Stimulated activated CD8-positive, alpha-beta memory T cell treated with anti-CD3 and anti-CD28 coated beads, Interleukin-2, amount 100 ng/mL, for 48 hours (primary cell): ENCODE data around the gene THRSP.
"Not testable (repeated sequence)": the region's sequence is repeated elsewhere in the genome, so short reads cannot be mapped to it uniquely, and the experiment has no call there.

Experiments
- DNase-seq, 2 donors: peaks; one replicate each; pipeline ENCODE4 v3.0.0-alpha.2; 2020; ENCODE audit warnings: low read depth in 2 of 2

Gene THRSP

DNA sequence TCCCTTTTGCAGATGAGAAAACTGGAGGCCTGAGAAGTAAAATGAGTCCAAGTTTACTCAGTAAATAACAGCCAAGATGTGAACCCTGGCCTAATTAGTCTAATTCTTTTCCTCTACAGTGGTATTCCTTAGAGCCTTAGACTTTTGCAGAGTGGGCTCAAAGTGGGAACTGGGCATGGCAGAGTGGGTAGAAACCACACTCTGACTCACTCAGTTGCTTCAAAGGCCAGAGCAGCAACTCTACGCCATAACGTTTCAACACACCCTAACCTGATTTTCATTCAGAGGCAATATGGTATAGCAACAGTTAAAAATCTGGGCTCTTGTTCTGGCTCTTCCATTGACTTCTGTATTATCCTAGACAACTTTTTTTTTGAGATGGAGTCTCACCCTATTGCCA is 2.8 kb downstream of the THRSP start:
- DNase-seq: no peak

DNA sequence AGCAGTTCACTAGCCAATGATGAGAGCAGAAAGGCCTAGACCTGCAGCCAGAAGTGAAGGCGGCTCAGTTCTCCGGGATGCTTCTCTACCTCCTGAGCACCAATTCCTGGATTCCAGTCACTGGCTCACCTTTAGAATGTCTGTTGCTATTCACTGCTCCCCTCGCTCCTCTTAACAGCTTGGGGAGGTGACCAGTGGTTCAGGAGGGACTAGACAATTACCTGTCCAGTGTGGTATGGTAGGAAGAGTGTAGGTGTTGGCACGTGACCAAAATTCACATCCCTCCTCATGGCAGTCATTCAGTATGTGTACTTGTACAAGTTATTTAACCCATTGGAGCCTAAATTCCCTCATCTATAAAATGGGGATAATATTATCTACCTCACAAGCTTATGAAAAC is 4.0 kb downstream of the THRSP start:
- no peak for DNase-seq

DNA sequence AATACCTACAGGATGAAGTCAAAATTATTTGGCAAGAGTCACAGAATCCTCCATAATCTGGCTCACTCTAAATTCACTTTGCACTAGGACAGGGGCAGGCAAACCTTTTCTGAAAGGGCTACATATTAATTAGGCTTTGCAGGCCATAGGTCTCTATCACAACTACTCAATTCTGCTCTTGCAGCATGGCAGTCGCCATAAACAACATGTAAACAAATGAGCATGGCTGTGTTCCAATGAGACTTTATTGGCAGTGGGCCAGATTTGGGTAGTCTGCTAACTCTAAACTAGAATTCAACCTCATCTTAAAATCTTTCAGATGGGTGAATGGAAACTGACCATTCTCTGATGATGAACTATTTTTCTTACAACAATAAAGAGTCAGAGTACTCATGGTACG is 5.8 kb downstream of the THRSP start:
- no peak for DNase-seq

DNA sequence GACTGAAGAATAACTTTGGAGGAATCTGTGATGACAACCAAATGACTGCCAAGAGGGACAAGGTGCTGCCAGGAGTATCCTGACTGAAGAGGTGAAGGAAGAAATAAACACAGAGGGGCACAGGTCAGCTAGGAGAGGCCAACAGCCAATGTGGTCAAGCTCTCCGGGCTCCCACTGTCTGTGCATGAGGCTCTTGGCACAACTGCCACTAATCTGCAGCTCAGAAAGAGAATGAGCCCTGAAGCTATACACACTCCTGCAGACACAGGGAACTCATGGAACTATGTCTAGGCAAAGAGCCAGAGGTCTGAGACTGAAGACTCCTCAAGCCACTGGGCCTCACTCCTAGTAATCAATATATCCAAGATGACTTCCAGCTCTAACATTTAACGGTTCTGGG is 7.0 kb downstream of the THRSP start:
- no peak for DNase-seq

DNA sequence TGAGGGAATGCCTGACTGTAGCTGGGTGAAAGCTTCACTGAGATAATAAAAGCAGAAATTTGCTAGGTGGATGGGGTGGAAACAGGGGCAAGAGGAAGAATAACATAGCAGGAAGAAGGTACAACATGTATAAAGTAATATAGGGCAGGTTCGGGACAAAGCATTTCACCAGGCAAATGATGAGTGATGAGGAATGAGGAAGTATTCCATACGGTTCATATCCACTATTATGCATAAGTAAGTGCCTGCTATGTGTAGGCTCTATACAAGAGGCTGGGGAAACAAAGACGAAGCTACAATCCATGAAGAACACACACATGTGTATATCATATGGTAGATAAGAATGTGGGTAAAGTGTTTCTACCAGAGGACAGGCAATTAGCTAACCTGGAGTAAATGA is 8.1 kb downstream of the THRSP start:
- no peak for DNase-seq

DNA sequence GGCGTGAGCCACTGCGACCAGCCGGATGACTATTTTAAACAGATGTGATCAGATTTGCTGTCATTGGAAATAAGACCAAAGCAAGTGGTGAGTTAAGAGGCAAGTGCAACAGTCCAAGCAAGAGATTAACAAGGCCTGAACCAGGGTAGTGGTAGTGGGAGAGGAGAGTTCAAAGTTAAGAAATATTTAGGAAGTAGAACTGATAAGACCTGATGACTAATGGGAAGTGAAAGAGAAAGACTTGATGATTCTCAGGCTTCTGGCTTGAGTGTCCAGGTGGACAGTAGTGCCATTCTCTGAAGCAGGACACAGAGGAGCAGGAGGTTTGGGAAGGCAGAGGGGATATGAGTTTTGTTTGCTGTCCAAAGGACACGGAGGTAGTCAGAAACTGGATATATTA is 8.8 kb downstream of the THRSP start:
- DNase-seq: no peak

DNA sequence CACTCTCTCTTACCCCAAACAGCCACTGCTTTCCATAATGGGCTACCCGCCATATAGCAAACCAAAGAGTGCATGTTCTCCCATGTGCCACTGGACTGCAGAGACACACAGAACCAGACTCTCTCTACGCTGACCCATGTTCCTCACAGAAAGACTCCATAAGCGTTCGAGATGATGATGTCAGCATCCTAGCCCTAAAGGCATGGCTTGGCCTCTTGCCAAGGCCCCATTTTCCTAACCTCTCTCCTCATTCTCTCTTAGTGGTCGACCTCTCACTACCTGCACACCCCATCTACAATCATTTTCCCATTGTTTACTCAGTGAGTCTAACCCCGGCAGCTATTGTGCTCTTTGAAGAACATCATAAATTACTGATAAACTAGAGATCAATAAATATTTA is 11.1 kb downstream of the THRSP start:
- no peak for DNase-seq

DNA sequence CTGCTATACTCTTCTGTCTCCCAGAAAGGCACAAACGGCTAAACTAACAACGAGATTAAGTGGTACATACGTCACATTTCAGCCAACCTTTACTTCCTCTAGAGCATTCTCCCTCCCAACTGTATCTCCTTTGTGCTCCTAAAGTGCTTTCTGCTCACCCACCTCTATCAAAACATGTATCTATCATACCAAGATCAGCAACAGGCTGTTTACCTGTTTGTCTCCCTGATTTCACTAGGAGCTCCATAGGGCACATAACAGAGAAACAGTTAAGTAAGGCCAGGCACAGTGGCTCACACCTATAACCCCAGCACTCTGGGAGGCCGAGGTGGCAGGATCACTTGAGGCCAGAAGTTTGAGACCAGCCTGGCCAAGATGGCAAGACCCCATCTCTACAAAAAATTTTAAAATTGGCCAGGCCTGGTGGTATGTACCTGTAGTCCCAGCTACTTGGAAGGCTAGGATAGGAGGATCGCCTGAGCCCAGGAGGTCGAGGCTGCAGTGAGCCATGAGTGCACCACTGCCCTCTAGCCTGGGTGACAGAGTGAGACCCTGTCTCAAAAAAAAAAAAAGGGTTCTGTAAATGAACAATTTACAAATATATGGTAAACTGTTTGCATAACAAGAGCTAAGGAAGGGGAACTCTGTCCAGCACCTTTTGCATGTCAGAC is 13.2 kb downstream of the THRSP start:
- DNase-seq: no peak

DNA sequence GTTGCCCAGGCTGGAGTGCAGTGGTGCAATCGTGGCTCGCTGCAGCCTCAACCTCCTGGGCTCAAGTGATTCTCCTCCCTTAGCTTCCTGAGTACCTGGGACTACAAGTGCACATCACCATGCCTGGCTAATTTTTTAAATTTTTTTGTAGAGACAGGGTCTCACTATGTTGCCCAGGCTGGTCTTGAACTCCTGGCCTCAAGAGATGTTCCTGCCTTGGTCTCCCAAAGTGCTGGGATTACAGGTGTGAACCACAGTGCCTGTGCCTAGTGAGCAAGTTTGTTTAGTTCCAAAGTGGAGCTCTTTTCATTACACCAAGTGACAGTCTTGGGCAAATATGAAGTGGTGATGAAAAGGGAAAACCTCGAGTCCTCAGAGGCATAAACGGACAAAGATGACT is 13.9 kb downstream of the THRSP start:
- DNase-seq: not testable (repeated sequence)

DNA sequence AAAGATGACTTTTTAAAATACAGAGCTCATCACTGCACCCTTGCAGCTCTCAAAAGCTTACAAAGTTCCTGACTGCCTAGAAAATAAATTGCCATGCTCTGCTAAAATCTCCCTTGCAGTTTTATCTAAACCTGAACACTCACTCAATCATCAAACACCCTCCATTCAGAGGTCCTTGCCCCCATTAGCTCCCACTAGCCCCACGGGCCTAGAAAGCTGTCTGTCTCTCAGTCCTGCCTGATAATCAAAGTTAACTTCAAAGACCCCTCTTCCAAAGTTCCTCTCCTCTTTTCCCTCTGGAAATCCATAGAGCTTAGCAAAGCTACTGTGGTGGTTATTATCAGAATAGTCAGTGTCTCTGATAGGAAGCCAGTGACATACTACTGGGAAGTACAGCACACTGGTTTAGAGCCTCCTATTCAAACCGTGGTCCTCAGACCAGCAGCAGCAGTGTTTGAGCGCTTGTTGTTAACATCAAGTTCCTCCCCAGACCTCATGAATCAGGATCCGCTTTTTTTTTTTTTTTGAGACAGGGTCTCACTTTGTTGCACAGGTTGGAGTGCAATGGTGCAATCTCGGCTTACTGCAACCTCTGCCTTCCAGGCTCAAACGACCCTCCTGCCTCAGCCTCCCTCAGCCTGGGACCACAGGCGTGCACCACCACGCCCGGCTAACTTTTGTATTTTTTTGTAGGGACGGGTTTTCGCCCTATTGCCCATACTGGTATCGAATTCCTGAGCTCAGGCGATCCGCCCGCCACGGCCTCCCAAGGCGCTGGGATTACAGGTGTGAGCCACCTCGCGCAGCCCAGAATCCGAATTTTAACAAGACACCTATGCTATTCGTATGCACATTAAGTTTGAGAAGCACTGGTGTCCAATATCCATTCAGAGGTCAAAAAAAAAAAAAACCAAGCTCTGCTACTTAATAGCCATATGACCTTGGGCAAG is 14.8 kb downstream of the THRSP start:
- no peak for DNase-seq

DNA sequence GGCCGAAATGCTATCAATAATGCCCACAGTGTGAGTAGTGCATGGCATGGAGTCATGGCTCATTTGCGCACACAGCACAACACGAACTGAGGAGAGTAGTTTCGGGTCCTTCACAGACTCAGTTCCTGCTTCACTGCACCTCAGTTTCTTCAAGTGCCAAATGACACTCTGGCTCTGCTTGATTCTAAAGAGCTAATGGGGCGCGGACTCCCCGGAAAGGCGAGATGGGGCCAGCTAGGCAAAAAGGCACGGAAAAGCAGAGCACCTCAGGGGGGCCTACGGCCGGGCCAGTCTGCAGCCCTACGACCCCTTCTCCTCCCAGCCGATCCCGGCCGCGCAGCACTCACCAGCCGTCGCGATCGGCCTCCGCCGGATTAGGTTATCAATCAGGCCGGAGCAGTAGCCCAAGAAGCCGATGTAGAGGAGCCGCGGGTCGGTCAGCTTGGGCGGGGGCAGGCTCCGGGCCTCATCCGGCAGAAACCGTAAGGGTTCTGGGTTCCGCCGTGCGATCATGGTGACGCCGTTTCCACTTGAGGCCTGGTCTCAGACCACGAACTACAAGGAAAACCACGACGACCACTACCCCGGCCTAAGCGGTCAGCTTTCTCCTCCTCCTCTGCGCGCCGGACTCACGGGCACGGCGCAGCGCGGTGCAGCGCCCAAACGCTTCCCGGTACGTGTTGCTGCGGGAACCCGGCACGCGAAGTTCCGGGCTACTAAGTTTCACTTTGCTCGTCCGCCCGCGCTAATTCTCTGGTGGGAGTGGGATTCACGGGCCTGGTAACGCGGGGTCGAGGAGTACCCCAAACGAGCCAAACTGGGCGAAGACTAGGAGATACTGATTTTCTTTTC is 15.8 kb downstream of the THRSP start, which contains the start of gene NDUFC2:
NDUFC2 (minus strand) TSS at position 631 of the 852 bp plus-strand sequence; CDS start at position 513, 118 bp downstream.
- peak; percentile 51 to 69 for DNase-seq

DNA sequence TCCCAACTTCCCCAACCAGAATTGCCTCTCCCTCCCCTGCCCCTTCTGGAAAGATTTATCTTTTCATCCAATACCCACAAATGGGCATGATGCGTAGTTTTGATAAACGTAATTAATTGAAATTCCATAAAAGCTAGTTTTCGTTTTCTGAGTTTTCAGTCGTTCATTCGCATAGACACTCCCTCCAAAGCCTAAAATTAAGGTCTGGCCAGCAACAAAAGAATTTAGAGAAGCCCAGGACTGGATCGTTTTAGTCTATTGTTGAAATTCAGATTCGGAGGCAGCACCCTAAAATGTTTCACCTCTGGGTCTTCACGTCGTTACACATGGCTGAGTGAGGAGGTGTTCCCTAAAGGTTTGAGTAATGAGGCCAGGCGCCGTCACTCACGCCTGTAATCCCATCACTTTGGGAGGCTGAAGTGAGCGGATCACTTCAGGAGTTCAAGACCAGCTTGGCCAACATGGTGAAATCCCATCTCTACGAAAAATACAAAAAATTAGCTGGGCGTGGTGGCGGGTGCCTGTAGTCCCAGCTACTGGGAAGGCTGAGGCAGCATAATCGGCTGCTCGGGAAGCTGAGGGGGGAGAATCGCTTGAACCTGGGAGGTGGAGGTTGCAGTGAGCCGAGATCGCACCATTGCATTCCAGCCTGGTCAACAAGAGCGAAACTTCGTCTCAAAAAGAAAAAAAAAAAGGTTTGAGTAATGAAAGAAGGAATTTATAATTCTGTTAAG is 16.6 kb downstream of the THRSP start:
- DNase-seq: no peak

DNA sequence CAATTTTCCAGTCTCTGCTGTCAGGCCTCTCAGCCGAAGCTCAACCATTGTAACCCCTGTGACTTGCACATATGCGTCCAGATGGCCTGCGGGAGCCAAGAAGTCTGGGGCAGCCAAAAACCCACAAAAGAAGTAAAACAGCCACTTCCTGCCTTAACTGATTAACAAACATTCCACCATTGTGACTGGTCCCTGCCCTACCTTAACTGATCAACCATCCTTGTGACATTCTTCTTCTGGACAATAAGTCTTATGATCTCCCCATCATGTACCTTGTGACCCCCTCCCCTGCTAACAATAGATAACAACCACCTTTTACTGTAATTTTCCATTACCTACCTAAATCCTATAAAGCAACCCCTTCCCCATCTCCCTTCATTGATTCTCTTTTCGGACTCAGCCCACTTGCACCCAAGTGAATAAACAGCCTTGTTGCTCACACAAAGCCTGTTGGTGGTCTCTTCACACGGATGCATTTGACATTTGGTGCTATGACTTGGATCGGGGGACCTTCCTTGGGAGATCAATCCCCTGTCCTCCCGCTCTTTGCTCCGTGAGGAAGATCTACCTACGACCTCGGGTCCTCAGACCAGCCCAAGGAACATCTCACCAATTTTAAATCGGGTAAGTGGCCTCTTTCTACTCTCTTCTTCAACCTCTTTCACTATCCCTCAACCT is 17.3 kb downstream of the THRSP start:
- DNase-seq: no peak

DNA sequence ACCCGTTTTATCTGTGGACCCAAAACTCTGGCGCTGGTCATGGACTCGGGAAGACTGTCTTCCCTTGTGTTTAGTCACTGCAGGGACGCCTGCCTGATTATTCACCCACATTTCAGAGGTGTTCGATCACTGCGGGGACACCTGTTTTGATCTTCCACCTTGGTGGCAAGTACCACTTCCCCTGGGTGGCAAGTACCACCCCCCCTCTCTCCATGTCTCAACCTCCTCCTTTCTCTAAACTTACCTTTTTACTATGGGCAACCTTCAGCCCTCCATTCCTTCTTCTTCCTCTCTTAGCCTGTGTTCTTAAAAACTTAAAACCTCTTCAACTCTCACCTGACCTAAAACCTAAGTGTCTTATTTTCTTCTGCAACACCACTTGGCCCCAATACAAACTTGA is 17.9 kb downstream of the THRSP start:
- DNase-seq: no peak

DNA sequence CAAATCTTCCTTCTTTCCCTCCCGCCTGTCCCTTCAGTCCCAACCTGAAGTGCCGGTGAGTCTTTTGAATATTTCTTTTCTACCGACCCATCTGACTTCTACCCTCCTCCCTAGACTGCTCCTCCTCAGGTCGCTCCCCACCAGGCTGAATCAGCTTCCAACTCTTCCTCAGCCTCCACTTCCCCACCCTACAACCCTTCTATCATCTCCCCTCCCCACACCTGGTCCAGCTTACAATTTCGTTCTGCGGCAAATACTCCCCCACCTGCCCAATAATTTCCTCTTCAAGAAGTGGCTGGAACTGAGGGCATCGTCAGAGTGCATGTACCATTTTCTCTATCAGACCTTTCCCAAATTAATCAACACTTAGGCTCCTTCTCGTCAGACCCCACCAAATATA is 18.5 kb downstream of the THRSP start:
- DNase-seq: no peak

DNA sequence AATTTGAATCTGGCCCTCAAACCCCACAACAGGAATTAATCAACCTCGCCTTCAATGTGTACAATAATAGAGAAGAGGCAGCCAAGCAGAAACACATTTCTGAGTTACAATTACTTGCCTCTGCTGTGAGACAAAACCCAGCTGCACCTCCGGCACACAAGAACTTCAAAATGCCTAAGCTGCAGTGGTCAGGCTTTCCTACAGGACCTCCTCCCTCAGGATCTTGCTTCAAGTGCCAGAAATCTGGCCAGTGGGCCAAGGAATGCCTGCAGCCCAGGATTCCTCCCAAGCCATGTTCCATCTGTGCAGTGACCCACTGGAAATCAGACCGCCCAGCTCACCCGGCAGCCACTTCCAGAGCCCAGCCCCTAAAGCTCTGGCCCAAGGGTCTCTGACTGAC is 19.4 kb downstream of the THRSP start:
- DNase-seq: no peak

DNA sequence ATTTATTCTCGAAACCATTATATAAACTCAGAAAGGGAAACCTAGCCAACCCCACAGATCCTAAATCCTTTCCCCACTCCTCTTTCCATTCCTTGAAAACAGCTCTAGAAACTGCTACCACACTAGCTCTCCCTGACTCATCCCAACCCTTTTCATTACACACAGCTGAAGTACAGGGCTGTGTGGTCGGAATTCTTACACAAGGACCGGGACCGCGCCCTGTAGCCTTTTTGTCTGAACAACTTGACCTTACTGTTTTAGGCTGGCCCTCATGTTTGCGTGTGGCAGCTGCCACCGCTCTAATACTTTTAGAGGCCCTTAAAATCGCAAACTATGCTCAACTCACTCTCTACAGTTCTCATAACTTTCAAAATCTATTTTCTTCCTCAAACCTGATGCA is 20.8 kb downstream of the THRSP start:
- DNase-seq: not testable (repeated sequence)

DNA sequence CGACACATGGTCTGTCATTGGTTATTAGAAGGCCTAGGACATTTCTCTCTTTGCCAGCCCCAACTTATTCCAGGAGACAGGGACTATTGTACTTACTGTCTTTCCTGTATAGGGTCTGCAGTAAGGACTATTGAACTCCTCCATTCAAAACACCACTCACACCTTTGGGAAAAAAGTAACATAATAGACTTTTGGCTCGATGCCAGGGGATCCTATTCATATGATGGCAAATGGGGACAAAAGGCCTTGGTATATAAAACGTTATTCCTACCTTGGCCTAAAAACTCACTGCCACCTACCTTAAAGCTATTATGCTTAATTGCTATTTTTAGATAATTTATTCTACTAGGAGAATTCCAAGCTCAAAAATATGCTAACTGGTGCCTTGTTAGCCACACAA is 22.3 kb downstream of the THRSP start:
- DNase-seq: no peak

DNA sequence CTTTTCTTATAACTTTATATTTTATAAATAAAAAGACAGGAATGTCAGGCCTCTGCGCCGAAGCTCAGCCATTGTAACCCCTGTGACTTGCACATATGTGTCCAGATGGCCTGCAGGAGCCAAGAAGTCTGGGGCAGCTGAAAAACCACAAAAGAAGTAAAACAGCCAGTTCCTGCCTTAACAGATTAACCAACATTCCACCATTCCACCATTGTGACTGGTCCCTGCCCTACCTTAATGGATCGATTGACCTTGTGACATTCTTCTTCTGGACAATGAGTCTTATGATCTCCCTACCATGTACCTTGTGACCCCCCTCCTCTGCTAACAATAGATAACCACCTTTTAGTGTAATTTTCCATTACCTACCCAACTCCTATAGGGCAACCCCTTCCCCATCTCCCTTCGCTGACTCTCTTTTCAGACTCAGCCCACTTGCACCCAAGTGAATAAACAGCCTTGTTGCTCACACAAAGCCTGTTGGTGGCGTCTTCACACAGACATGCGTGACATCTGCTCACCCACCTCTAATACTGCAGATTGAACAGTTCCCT is 22.9 kb downstream of the THRSP start:
- not testable (repeated sequence) for DNase-seq

DNA sequence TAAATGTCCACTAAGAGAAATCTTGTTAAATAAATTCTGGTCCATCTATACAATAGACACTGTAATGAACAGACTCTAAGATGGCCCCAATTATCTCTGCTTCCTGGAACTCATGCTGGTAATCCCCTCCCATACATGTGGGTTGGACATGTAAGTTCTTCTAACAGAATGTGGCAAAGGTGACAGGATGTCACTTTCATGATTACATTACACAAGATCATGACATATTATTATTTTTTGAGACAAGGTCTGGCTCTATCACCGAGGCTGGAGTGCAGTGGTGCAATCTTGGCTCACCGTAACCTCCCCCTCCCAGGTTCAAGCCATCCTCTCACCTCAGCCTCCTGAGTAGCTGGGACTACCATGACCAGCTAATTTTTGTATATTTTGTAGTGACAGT is 30.6 kb downstream of the THRSP start:
- no peak for DNase-seq
